Suppressor macrophage (primary cell): ENCODE data around the gene ANXA1.

Experiments used
- DNase-seq, 4 experiments: peaks; one replicate each; pipeline ENCODE4 v3.0.0-alpha.2; 2020 to 2022

ANXA1 gene

DNA sequence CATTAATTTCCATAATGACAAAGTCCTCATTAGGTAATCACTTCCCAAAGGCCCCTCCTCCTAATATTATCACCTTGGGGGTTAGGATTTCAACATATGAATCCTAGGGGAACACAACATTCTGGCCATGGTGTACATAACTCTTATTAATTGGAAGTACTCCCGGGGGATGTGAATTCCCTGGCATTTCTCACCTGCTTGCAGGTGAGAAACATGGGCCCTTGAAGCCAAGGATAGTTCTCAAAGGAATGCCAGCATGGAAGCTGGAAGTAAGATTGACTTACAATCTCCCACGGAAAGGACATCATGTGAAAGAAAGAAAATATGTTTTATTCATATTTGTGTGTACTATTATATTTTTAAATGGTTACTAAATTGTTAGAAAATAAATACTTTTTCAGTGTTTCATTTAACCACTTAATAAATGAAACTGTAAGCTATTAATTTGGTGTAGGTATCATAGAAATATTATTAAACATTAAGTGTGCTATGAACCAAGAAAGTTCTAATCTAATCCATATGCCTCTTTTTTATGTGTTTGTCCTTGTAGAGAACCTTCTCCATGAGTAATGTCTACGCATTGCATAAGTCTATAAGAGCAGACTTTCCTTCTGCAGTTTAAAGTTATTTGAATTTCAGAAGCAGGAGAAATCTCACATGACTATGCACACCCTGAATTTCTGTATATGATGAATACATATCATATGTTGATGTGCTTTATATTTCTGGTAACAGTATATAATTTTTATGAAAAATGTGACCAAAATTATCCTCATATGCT is 59.4 kb downstream of the ANXA1 start:
- DNase-seq, result peak in 2 of 4 experiments; percentile 7 to 37

DNA sequence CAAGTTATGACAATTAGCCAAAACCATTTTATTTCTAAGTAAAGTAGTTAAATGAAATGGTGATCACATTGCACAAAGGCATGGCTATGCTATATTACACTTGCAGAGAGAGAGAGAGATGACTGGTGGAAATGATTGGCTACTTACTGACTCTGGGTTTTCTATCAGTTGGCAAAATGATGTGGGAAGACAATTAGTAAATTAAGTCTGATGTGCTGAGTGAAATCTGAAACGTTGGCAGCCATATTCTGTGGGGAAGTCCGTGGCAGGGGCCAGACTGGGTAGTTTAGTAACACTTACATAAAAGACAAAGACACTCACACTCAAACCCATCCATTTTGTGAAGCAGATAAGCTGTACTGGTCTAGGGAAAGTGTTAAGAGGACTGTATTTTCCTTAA is 61.6 kb downstream of the ANXA1 start:
- DNase-seq, result no peak

DNA sequence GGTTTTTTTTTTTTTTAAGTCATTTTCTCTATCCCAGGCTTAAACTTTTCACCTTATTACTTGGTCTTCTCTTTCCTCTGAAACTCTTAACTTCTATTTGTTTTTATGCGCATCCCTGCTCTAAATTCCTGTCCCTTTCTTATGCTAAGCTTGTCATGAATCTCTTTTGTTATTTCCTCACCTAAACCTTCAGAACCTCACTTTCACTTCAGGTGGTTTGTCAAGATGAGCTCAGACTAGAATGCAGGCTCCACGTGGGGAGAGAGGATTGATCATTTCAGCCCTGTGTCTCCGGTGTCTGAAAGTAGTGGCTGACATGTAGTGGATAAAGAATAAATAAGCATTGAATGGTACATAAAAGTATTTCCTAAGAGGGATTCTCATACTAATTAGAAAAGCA is 63.6 kb downstream of the ANXA1 start:
- no peak for DNase-seq

DNA sequence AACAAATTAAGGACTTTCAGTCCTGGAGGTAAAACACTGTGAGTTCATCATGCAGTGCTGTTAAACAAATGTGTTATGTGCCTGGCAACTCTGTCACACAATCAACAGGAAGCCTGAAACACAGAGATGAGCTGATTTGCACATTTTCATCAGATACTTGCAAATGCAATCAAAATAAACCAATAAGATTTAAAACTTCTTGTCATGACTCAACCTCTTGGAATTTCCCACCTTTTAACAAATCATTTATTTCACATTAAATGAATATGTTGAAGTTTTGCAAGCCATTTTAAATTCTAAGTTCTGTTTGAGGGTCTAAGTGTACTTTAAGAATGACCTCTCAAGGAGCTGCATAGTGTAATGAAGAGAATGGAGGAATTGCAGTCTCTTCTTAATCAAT is 64.4 kb downstream of the ANXA1 start:
- peak in 2 of 4 experiments; percentile 17 to 33 for DNase-seq
